HepG2 (cell line): ENCODE data around the gene SLTM. TPM values are rescaled to one million over a fixed set of nuclear protein-coding genes. Genes with fewer than 3 reads are reported as not detected.

ENCODE experiments used
- BRD4 ChIP-seq: sonication (generic); formaldehyde crosslinking; IDR thresholded peaks from 2 replicates; pipeline ENCODE4 v1.4.0; 2020; ENCODE audit warnings: missing genetic modification reagents
- CTCF ChIP-seq: sonication (generic); formaldehyde crosslinking; IDR thresholded peaks from 2 replicates; pipeline ENCODE4 v1.5.0; 2020; ENCODE audit warnings: mild to moderate bottlenecking, missing genetic modification reagents, moderate library complexity
- FOXK1 ChIP-seq: sonication (generic); formaldehyde crosslinking; IDR thresholded peaks from 2 replicates; pipeline ENCODE4 v1.4.0; 2020; ENCODE audit warnings: low read depth, missing genetic modification reagents, borderline replicate concordance
- HES4 ChIP-seq: sonication (generic); formaldehyde crosslinking; IDR thresholded peaks from 2 replicates; pipeline ENCODE4 v1.9.0; 2021; ENCODE audit warnings: mild to moderate bottlenecking, missing genetic modification reagents, borderline replicate concordance
- NFYB ChIP-seq: sonication (generic); formaldehyde crosslinking; IDR thresholded peaks from 2 replicates; pipeline ENCODE4 v1.4.0; 2020; ENCODE audit warnings: missing genetic modification reagents
- NR2C2 ChIP-seq: sonication (generic); formaldehyde crosslinking; IDR thresholded peaks from 2 replicates; pipeline ENCODE4 v1.4.0; 2020; ENCODE audit warnings: missing genetic modification reagents, mild to moderate bottlenecking, moderate library complexity, borderline replicate concordance
- PBX3 ChIP-seq: sonication (generic); formaldehyde crosslinking; IDR thresholded peaks from 2 replicates; pipeline ENCODE4 v1.8.1; 2023; ENCODE audit warnings: missing genetic modification reagents, inconsistent platforms, borderline replicate concordance
- ZNF205 ChIP-seq: IDR thresholded peaks from 2 replicates; pipeline ENCODE4 v1.6.1; 2018; ENCODE audit warnings: missing biosample characterization, missing genetic modification reagents
- ZNF431 ChIP-seq: sonication (generic); formaldehyde crosslinking; IDR thresholded peaks from 2 replicates; pipeline ENCODE4 v1.9.0; 2022; ENCODE audit warnings: missing genetic modification reagents, low read depth, mild to moderate bottlenecking, borderline replicate concordance
- ZNF512B ChIP-seq: sonication (generic); formaldehyde crosslinking; IDR thresholded peaks from 2 replicates; pipeline ENCODE4 v1.5.1; 2020; ENCODE audit warnings: missing genetic modification reagents, mild to moderate bottlenecking, borderline replicate concordance
- ZNF639 ChIP-seq: conservative IDR thresholded peaks from 2 replicates; pipeline ENCODE4 v1.6.1; 2018; ENCODE audit warnings: missing genetic modification reagents
- ZNF687 ChIP-seq: sonication (generic); formaldehyde crosslinking; IDR thresholded peaks from 2 replicates; pipeline ENCODE4 v1.5.1; 2020; ENCODE audit warnings: mild to moderate bottlenecking, missing genetic modification reagents, moderate library complexity
- ZNF704 ChIP-seq: sonication (generic); formaldehyde crosslinking; IDR thresholded peaks from 2 replicates; pipeline ENCODE4 v1.8.1; 2023; ENCODE audit warnings: mild to moderate bottlenecking, inconsistent platforms, moderate library complexity, missing genetic modification reagents, borderline replicate concordance
- ZNF720 ChIP-seq: sonication (generic); formaldehyde crosslinking; IDR thresholded peaks from 2 replicates; pipeline ENCODE4 v1.4.0; 2020; ENCODE audit warnings: missing genetic modification reagents
- polyA plus RNA-seq, 8 experiments: library from polyadenylated mRNA; depleted of rRNA in 3 of 8; stranded (reverse) in 7 of 8; unstranded in 1 of 8; fragments of >200 nt; fragmentation: Illumina TruSeq in 4 of 8; extraction: Trizol in 4 of 8; gene quantifications; 2 replicates each; pipeline versions ENCODE4 v1.2.1 to v1.2.3, GENCODE V29; 2011 to 2016; ENCODE audit warnings: low read depth in 4 of 8, missing spikeins in 1 of 8, mixed read lengths in 1 of 8; ENCODE audit not compliant: insufficient read depth in 1 of 8
- total RNA-seq, 5 experiments: library from RNA; depleted of rRNA; stranded (reverse); fragments of >200 nt; fragmentation: Illumina TruSeq; extraction: Trizol; gene quantifications; 2 replicates each; pipeline ENCODE4 v1.2.3, GENCODE V29; 2016; ENCODE audit warnings: low read depth in 1 of 5

SLTM gene
- total and polyA plus RNA-seq, 2 of the 13 experiments (the other 11 are each of a cell fraction or from before 2014, with no cell fraction given) = 22.0 to 64.2 TPM

- no peak for TF ChIP-seq CTCF (CRISPR knock-in tag)
- no peak for TF ChIP-seq ZNF720 (CRISPR knock-in tag)
- TF ChIP-seq NFYB (CRISPR knock-in tag) = no peak; the same call in 1 of the 2 replicates
- peak; percentile 94 for TF ChIP-seq BRD4 (CRISPR knock-in tag)
- peak; percentile 88; the same call in 1 of the 2 replicates for TF ChIP-seq PBX3 (CRISPR knock-in tag)
- TF ChIP-seq ZNF431 = no peak
- TF ChIP-seq ZNF704 (CRISPR knock-in tag) = no peak; the same call in none of the 2 replicates
- TF ChIP-seq ZNF512B (CRISPR knock-in tag) = no peak
- peak; percentile 55 for TF ChIP-seq ZNF639 (CRISPR knock-in tag)
- peak; percentile 99 for TF ChIP-seq ZNF205 (CRISPR knock-in tag)
- peak; percentile 66; the same call in 1 of the 2 replicates for TF ChIP-seq NR2C2
- TF ChIP-seq ZNF687 = peak; percentile 93
- TF ChIP-seq HES4 (CRISPR knock-in tag) = peak; percentile 86; the same call in 1 of the 2 replicates
- no peak for TF ChIP-seq FOXK1 (CRISPR knock-in tag)
Observed at GRCh38 chr15:58933281-58934113, at the start of gene SLTM (continued).
